Measurements from ENCODE around the gene EDNRB.

Gene EDNRB

GRCh38 chr13:77896977-77897376 is 21.7 kb downstream of the EDNRB start:
- Histone ChIP-seq H3K27ac (no peak overlapping the region), H3K4me1 (ENCODE audit: control insufficient read depth in 1 of 2, insufficient read depth in 1 of 2, low read depth in 1 of 2, low read length in 1 of 2) (no peaks in the 10 kb centered on the region), H3K36me3 (no peaks in the 10 kb centered on the region), H3K4me3 (ENCODE audit: low read depth in 1 of 2, low read length in 1 of 2) (no peak overlapping the region), H3K9me3 (no peaks in the 10 kb centered on the region), H3K27me3 (no peaks in the 10 kb centered on the region)
- TF ChIP-seq, protein P1, sequence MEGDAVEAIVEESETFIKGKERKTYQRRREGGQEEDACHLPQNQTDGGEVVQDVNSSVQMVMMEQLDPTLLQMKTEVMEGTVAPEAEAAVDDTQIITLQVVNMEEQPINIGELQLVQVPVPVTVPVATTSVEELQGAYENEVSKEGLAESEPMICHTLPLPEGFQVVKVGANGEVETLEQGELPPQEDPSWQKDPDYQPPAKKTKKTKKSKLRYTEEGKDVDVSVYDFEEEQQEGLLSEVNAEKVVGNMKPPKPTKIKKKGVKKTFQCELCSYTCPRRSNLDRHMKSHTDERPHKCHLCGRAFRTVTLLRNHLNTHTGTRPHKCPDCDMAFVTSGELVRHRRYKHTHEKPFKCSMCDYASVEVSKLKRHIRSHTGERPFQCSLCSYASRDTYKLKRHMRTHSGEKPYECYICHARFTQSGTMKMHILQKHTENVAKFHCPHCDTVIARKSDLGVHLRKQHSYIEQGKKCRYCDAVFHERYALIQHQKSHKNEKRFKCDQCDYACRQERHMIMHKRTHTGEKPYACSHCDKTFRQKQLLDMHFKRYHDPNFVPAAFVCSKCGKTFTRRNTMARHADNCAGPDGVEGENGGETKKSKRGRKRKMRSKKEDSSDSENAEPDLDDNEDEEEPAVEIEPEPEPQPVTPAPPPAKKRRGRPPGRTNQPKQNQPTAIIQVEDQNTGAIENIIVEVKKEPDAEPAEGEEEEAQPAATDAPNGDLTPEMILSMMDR (IDR thresholded peaks at IDR 0.05) = no peak

DNA sequence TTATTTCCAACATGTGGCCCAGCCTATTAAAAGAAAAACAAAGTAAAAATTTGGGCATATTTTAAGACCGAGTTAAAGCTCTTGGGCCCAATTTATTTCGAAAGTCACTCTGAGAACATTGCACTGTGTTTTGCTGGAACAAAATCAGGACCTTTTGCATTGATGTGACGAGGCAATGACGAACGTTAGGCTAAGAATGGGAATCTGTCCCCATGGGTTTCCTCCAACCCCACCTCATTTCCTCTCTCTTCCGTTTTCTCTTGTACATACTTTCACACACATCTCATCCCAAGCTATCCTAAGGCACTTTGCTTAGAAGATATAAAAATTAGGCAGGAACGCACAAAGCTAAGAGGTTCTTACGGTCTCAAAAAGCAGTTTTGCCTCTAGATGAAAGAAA is 22.1 kb downstream of the EDNRB start:
- TF ChIP-seq, protein P1 (IDR thresholded peaks at IDR 0.05) = no peak
- Histone ChIP-seq H3K4me1 (ENCODE audit: control insufficient read depth in 1 of 2, insufficient read depth in 1 of 2, low read depth in 1 of 2, low read length in 1 of 2) (no peaks in the 10 kb centered on the region), H3K27me3 (no peaks in the 10 kb centered on the region), H3K9me3 (no peaks in the 10 kb centered on the region), H3K36me3 (no peaks in the 10 kb centered on the region), H3K4me3 (ENCODE audit: low read depth in 1 of 2, low read length in 1 of 2) (no peak overlapping the region), H3K27ac (no peak overlapping the region)

DNA sequence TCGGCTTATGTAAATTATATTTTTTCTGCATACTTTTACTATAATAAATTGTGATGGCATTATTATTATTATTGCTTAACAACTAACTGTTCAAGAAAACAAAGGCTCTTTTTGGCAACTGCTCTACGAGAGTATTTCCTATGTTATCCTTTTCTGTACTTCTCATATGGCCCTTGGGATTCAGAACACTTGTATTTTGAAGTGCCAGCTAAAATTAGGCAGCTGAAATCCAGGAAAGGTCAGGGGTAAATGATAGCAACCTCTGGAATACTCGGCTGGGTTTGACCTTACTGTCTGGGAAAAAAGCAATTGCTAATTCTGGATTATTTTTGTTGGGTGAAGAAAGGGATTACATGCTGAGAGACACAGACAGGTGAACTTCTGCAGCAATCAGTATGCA is 23.9 kb downstream of the EDNRB start:
- TF ChIP-seq, protein P1 (IDR thresholded peaks at IDR 0.05) = no peak
- no peak overlapping the region for H3K4me3 ChIP-seq (ENCODE audit: low read depth in 1 of 2, low read length in 1 of 2)
- no peaks in the 10 kb centered on the region for H3K4me1 ChIP-seq (ENCODE audit: control insufficient read depth in 1 of 2, insufficient read depth in 1 of 2, low read depth in 1 of 2, low read length in 1 of 2)
- H3K36me3 ChIP-seq = no peaks in the 10 kb centered on the region
- H3K9me3 ChIP-seq = no peaks in the 10 kb centered on the region
- no peaks in the 10 kb centered on the region for H3K27me3 ChIP-seq
- no peak overlapping the region for H3K27ac ChIP-seq

DNA sequence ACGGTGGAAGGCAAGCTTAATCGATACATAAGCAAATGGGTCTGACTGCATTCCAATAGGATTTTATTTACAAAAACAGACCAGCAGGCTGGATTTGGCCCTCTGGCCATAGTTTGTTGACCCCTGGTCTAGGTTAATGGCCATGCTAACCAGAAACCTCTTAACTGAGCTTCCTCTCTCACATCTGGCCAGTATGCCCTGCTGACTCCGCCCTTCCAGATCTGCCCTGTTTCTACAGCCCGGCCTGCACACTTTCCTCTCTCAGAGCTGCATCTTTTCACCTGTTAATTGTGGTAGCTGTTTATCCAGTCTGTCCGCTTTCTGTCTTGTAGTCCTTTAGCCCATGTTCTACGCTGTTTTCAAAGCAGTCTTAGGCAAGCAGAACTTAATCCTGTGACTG is 25.6 kb downstream of the EDNRB start:
- TF ChIP-seq, protein P1 (IDR thresholded peaks at IDR 0.05) = no peak

DNA sequence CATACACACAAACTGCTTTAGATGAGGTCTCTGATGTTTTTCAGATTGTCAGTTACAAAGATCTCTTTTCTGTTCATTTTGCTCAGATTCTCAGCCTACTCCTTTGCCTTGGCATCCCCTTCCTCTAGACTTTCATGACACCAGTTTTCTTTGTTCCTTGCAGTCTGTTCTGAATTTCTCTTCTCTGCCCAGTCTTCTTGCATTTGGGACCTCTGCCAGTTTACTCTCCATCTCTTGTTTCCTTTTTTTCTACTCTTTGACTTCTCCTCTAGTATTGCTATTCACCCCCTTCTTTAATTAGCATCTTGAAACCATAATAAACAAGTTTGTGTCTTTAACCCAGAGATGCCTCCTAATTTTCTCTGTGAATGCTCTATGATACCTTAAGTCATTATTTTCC is 26.1 kb downstream of the EDNRB start:
- H3K4me3 ChIP-seq (ENCODE audit: low read depth in 1 of 2, low read length in 1 of 2) = no peak overlapping the region
- TF ChIP-seq, protein P1 (IDR thresholded peaks at IDR 0.05) = no peak

More for the DNA sequence above, 25.6 kb downstream of the EDNRB start:
- no peaks in the 10 kb centered on the region for H3K27me3 ChIP-seq
- H3K4me1 ChIP-seq (ENCODE audit: control insufficient read depth in 1 of 2, insufficient read depth in 1 of 2, low read depth in 1 of 2, low read length in 1 of 2) = no peaks in the 10 kb centered on the region
- H3K9me3 ChIP-seq = no peaks in the 10 kb centered on the region
- H3K36me3 ChIP-seq = no peaks in the 10 kb centered on the region
- no peak overlapping the region for H3K4me3 ChIP-seq (ENCODE audit: low read depth in 1 of 2, low read length in 1 of 2)
- H3K27ac ChIP-seq = no peak overlapping the region

DNA sequence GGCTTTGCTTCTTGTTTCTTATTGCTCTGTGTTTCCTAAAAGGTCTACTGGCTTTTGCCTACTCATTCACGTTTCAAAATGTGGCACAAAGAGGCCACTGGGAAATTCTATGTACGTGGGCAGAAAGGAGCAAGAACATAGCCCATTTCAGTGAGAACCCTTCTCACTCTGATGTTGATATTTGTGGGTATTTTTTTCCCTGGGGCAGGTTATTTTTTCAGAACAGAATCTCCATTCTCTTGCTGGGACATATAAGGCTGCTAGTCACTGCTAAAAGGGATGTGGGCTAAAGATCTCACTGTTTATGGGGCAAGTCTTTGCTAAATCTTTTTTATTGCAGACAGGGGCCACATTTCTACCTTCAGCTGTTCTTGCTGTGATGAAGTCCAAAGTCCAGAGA is 27.1 kb downstream of the EDNRB start:
- Histone ChIP-seq H3K27ac (no peak overlapping the region), H3K27me3 (no peaks in the 10 kb centered on the region)
- TF ChIP-seq, protein P1 (IDR thresholded peaks at IDR 0.05) = no peak

More for the DNA sequence above, 26.1 kb downstream of the EDNRB start:
- Histone ChIP-seq H3K9me3 (no peaks in the 10 kb centered on the region), H3K27ac (no peak overlapping the region), H3K27me3 (no peaks in the 10 kb centered on the region), H3K36me3 (no peaks in the 10 kb centered on the region), H3K4me1 (ENCODE audit: control insufficient read depth in 1 of 2, insufficient read depth in 1 of 2, low read depth in 1 of 2, low read length in 1 of 2) (no peaks in the 10 kb centered on the region)

More for the DNA sequence above, 27.1 kb downstream of the EDNRB start:
- Histone ChIP-seq H3K9me3 (no peaks in the 10 kb centered on the region), H3K36me3 (no peaks in the 10 kb centered on the region), H3K4me1 (ENCODE audit: control insufficient read depth in 1 of 2, insufficient read depth in 1 of 2, low read depth in 1 of 2, low read length in 1 of 2) (no peaks in the 10 kb centered on the region), H3K4me3 (ENCODE audit: low read depth in 1 of 2, low read length in 1 of 2) (no peak overlapping the region)

Data from neutrophil (primary cell).